A673 (cell line): ENCODE data around the gene SLC16A12.

Experiments used
- EZH2 ChIP-seq: fragments of 200-600 bp; sonication (generic); IDR thresholded peaks from 2 replicates; pipeline ENCODE4 v1.6.1; 2017; ENCODE audit warnings: borderline replicate concordance, low read depth, mild to moderate bottlenecking, mixed read lengths, antibody characterized with exemption, low read length; ENCODE audit not compliant: poor library complexity, severe bottlenecking
- TF ChIP-seq, protein P1 (sequence below): fragments of 300-800, 200-600 bp; sonication (generic); conservative IDR thresholded peaks from 2 replicates; pipeline ENCODE4 v1.5.1; 2017; ENCODE audit warnings: low read depth, mild to moderate bottlenecking, antibody characterized with exemption, low read length, moderate library complexity, mixed read lengths

DNA sequence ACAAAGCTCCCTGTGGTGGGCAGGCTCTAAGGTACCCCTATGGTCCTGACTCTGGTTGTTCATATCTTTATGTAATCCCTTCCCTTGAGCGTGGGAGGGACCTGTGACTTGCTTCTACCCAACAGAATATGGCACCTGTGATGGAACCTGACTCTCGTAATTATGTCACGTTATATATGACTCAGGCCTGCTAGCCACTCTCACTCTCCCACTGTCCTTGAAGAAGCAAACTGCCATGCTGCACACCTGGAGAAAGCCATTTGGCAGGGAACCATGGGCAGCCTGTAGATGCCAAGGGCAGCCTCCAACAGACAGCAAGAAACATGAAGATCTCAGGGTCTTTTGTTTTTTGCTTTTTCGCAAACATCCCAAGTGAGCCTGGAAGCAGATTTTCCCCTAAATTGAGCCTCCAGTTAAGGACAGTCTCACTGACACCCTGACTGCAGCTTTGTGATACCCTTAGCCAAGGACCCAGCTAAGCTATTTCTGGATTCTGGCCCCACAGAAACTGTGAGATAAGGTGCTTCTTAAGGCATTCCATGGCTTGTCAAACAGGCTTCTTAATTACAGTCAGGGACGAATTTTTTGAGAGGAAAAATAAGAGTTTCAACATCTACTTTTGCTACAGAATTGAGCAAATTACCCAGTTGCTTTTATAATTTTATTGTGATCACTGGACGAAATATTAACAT, 71.4 kb downstream of the SLC16A12 start:
- TF ChIP-seq, protein P1, sequence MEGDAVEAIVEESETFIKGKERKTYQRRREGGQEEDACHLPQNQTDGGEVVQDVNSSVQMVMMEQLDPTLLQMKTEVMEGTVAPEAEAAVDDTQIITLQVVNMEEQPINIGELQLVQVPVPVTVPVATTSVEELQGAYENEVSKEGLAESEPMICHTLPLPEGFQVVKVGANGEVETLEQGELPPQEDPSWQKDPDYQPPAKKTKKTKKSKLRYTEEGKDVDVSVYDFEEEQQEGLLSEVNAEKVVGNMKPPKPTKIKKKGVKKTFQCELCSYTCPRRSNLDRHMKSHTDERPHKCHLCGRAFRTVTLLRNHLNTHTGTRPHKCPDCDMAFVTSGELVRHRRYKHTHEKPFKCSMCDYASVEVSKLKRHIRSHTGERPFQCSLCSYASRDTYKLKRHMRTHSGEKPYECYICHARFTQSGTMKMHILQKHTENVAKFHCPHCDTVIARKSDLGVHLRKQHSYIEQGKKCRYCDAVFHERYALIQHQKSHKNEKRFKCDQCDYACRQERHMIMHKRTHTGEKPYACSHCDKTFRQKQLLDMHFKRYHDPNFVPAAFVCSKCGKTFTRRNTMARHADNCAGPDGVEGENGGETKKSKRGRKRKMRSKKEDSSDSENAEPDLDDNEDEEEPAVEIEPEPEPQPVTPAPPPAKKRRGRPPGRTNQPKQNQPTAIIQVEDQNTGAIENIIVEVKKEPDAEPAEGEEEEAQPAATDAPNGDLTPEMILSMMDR, result no peak
- no peak for TF ChIP-seq EZH2
